Heart left ventricle (tissue), 13 donors: ENCODE measurements around the gene TMEM135.

Experiments
- POLR2A ChIP-seq, 2 donors: fragments of 450-650 bp; IDR thresholded peaks; one replicate each; pipeline ENCODE4 v1.6.1; 2017; ENCODE audit warnings: antibody characterized with exemption in 2 of 2, mild to moderate bottlenecking in 2 of 2, moderate library complexity in 2 of 2
- TF ChIP-seq, protein P1 (sequence below), 12 donors: fragments of 200-600 bp; sonication (generic) in 4 of 12; IDR thresholded peaks; one replicate each; pipeline versions ENCODE4 v1.5.0 to v1.8.0; 2018 to 2022; ENCODE audit warnings: antibody characterized with exemption in 12 of 12, mild to moderate bottlenecking in 5 of 12
- donor health status: ischemic (EF 13 %, LVEDD 7.1; RV severe dilation, severe dysfunction).
- donor health status: DM: no; HTN: yes; CAD: no.
- donor health status: DM: no; HTN: no; CAD: no.
- donor health status: ischemic (EF 25% LVEDD 6.9; RV normal size, moderate dysfunction).
- donor health status: ischemic (EF 25% LVEDD 5.7; RV mildly dilated, moderate dysfunction).
- donor health status: ischemic (EF 35%, LVEDD 5.7; RV mildly dilated, moderate dysfunction).
- donor health status: nonischemic (EF 11% LVEDD 7.7; RV severe dilation, severe dysfunction).
- donor health status: DM: yes; HTN: yes; CAD: no.
- donor health status: PGD.
- donor health status: ischemic (EF 29% LVEDD 5.4; RV normal size, mild dysfunction).
- donor health status: nonischemic (EF 23%, LVEDD 6.1; RV moderate dilation, normal function).

DNA sequence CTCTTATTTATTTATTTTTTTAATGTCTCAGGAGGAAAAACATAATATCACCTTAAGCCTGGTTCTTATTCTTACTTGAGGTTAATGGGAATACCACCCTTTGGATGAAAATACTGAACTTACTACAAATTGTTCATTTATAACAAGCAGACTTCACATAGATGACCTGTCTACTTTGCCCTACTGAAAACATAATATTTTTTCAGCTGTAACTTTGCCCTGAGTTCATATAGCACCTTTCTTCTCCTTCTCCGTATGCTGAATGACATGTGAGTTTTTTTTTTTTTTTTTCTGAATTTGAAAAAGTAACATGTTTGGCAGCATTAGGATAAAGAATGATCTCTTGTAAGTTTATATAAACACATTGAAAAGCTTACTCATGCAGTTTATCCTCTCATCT lies 186.8 kb downstream of the TMEM135 start:
- TF ChIP-seq POLR2A (IDR thresholded peaks at IDR 0.05) = no peak
- TF ChIP-seq, protein P1, sequence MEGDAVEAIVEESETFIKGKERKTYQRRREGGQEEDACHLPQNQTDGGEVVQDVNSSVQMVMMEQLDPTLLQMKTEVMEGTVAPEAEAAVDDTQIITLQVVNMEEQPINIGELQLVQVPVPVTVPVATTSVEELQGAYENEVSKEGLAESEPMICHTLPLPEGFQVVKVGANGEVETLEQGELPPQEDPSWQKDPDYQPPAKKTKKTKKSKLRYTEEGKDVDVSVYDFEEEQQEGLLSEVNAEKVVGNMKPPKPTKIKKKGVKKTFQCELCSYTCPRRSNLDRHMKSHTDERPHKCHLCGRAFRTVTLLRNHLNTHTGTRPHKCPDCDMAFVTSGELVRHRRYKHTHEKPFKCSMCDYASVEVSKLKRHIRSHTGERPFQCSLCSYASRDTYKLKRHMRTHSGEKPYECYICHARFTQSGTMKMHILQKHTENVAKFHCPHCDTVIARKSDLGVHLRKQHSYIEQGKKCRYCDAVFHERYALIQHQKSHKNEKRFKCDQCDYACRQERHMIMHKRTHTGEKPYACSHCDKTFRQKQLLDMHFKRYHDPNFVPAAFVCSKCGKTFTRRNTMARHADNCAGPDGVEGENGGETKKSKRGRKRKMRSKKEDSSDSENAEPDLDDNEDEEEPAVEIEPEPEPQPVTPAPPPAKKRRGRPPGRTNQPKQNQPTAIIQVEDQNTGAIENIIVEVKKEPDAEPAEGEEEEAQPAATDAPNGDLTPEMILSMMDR (IDR thresholded peaks at IDR 0.05) = no peak
